OCI-LY1 (cell line): ENCODE results near the gene SH3RF3.

Experiments used
- H2AFZ ChIP-seq: fragments of 200-600 bp; sonication (generic), shearing (Covaris generic); 2 replicates; pipeline ENCODE4 v1.6.0; 2014; ENCODE audit warnings: antibody characterized with exemption, mild to moderate bottlenecking, low read length
- H3F3A ChIP-seq: fragments of 200-600 bp; sonication (generic), shearing (Covaris generic); 2 replicates; pipeline ENCODE4 v1.6.0; 2014; ENCODE audit warnings: mild to moderate bottlenecking, antibody characterized with exemption, low read length, moderate library complexity; ENCODE audit not compliant: insufficient read depth
- H3K27ac ChIP-seq: fragments of 200-600 bp; sonication (generic); 2 replicates; pipeline ENCODE4 v1.5.1; 2014; ENCODE audit warnings: low read length, mixed run types, mild to moderate bottlenecking, low read depth; ENCODE audit not compliant: poor library complexity, severe bottlenecking
- H3K27me3 ChIP-seq: fragments of 200-600 bp; sonication (generic); 2 replicates; pipeline ENCODE4 v1.6.0; 2014; ENCODE audit warnings: antibody characterized with exemption, mild to moderate bottlenecking, low read length, moderate library complexity; ENCODE audit not compliant: insufficient read depth
- H3K36me3 ChIP-seq: fragments of 200-600 bp; sonication (generic); 2 replicates; pipeline ENCODE4 v1.6.1; 2014; ENCODE audit warnings: mild to moderate bottlenecking, antibody characterized with exemption, low read length, moderate library complexity, mixed read lengths; ENCODE audit not compliant: insufficient read depth
- H3K4me1 ChIP-seq: fragments of 200-600 bp; sonication (generic); 2 replicates; pipeline ENCODE4 v1.5.1; 2014; ENCODE audit warnings: mild to moderate bottlenecking, low read length, moderate library complexity; ENCODE audit not compliant: insufficient read depth, severe bottlenecking
- H3K4me2 ChIP-seq: fragments of 200-600 bp; sonication (generic), shearing (Covaris generic); 2 replicates; pipeline ENCODE4 v1.6.1; 2014; ENCODE audit warnings: low read length
- H3K4me3 ChIP-seq: fragments of 200-600 bp; sonication (generic); 2 replicates; pipeline ENCODE4 v1.5.1; 2014; ENCODE audit warnings: low read length, low read depth, mild to moderate bottlenecking, mixed read lengths; ENCODE audit not compliant: poor library complexity, severe bottlenecking
- H3K79me2 ChIP-seq: fragments of 200-600 bp; shearing (Covaris generic); 2 replicates; pipeline ENCODE4 v1.6.1; 2016; ENCODE audit warnings: mixed run types, low read length, mixed read lengths; ENCODE audit not compliant: insufficient read depth
- H3K9ac ChIP-seq: fragments of 200-600 bp; sonication (generic), shearing (Covaris generic); 2 replicates; pipeline ENCODE4 v1.6.1; 2014; ENCODE audit warnings: mild to moderate bottlenecking, low read length, mixed read lengths
- H3K9me2 ChIP-seq: fragments of 200-600 bp; sonication (generic), shearing (Covaris generic); 2 replicates; pipeline ENCODE4 v1.6.1; 2014; ENCODE audit warnings: low read depth, mild to moderate bottlenecking, low read length, mixed read lengths
- H3K9me3 ChIP-seq: fragments of 200-600 bp; shearing (Covaris generic); 2 replicates; pipeline ENCODE4 v1.6.1; 2014; ENCODE audit warnings: low read length, mixed read lengths
- H4K20me1 ChIP-seq: fragments of 200-600 bp; sonication (generic), shearing (Covaris generic); 2 replicates; pipeline ENCODE4 v1.6.0; 2016; ENCODE audit warnings: mild to moderate bottlenecking, low read length; ENCODE audit not compliant: insufficient read depth
- CTCF ChIP-seq: fragments of 200-600 bp; sonication (generic), shearing (Covaris generic); IDR thresholded peaks from 2 replicates; pipeline ENCODE4 v1.5.1; 2017; ENCODE audit warnings: mild to moderate bottlenecking, antibody characterized with exemption, low read length, moderate library complexity, mixed read lengths
- EZH2 ChIP-seq: fragments of 200-600 bp; sonication (generic), shearing (Covaris generic); IDR thresholded peaks from 2 replicates; pipeline ENCODE4 v1.8.0; 2017; ENCODE audit warnings: borderline replicate concordance, mixed run types, mild to moderate bottlenecking, antibody characterized with exemption, low read length, moderate library complexity, mixed read lengths

SH3RF3 gene

DNA sequence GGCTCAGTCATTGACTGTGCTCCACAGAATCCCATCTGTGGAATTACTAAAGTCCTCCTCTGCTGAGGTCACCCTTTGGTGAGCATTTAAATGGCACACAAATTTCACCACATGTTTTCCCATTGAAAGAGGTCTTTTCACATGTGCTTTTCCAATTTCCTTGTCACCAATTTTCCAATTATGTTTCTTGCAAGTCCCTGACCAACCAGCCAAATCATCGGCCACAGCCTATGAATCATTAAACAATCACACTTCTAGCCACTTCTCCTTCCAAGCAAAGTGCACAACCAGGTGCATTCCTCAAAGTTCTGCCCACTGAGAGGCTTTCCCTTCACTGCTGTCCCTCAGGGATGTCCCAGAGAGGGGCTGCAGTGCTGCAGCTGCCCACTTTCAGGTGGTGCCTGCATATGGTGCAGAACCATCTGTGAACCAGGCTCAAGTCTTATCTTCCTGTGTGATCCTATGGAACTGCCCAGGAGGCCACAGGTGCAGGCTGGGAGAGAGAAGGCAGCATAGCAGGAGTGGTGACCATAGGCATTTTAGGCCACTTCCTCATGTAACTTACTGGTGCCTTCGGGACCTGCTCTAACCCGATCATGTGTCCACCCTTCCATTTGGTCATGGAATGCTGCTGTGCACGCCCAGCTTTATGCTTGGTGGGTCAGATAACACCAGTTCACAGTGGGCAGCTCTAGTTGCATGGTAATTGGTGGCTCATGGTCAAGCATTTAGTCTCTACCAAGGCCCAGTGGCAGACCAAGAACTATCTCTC, 331.7 kb downstream of the SH3RF3 start:
- Histone ChIP-seq H3K4me1 (no peaks in the 10 kb centered on the region), H3K4me3 (no peak overlapping the region), H3K27me3 (0 out of 2 replicates have a peak, but pooled peaks cover 5% of the 10 kb centered on the region), H3F3A (no peaks in the 10 kb centered on the region), H4K20me1 (no peaks in the 10 kb centered on the region), H3K27ac (no peak overlapping the region), H3K36me3 (no peaks in the 10 kb centered on the region), H3K9me3 (no peaks in the 10 kb centered on the region), H3K9me2 (no peaks in the 10 kb centered on the region), H3K4me2 (no peak overlapping the region), H3K79me2 (no peaks in the 10 kb centered on the region), H2AFZ (no peak overlapping the region), H3K9ac (no peak overlapping the region)
- TF ChIP-seq EZH2 = no peak
- TF ChIP-seq CTCF = no peak

- Histone ChIP-seq H3K27ac (no peak overlapping the region), H3K79me2 (no peaks in the 10 kb centered on the region)
- no peak for TF ChIP-seq EZH2
- no peak for TF ChIP-seq CTCF
Measured at GRCh38 chr2:109463236-109463635, 334.2 kb downstream of the SH3RF3 start.

DNA sequence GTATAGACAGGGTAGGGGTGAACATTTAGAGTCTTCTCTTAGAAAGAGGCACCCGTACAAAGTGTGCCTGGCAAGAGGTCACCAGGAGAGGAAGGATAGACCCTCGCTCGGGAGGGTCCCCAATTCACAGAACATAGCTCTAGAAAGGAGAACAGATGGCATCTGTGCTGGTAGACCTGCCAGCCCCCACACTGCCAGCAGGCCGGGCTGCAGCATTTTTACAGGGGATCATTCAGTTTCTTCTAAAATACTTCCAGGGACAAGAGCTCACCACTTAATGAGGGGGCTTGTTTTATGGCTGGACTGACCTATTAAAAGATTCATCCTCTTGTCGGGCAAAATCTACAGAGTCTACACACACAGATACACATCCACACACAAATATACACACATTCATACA, 334.9 kb downstream of the SH3RF3 start:
- H3K4me2 ChIP-seq = no peak overlapping the region
- no peaks in the 10 kb centered on the region for H3K9me2 ChIP-seq
- no peak overlapping the region for H3K4me3 ChIP-seq

More at GRCh38 chr2:109463236-109463635, 334.2 kb downstream of the SH3RF3 start:
- Histone ChIP-seq H3K4me3 (no peak overlapping the region), H3K9ac (no peak overlapping the region), H3K9me3 (no peaks in the 10 kb centered on the region), H3F3A (no peaks in the 10 kb centered on the region), H3K4me1 (no peaks in the 10 kb centered on the region), H3K27me3 (0 out of 2 replicates have a peak, but pooled peaks cover 5% of the 10 kb centered on the region), H3K9me2 (no peaks in the 10 kb centered on the region), H3K4me2 (no peak overlapping the region), H3K36me3 (no peaks in the 10 kb centered on the region), H2AFZ (no peak overlapping the region), H4K20me1 (no peaks in the 10 kb centered on the region)

More for the DNA sequence above, 334.9 kb downstream of the SH3RF3 start:
- Histone ChIP-seq H3K9me3 (no peaks in the 10 kb centered on the region), H3K4me1 (no peaks in the 10 kb centered on the region), H3K27ac (no peak overlapping the region), H3K36me3 (no peaks in the 10 kb centered on the region), H3K27me3 (0 out of 2 replicates have a peak, but pooled peaks cover 5% of the 10 kb centered on the region), H3K79me2 (no peaks in the 10 kb centered on the region), H4K20me1 (no peaks in the 10 kb centered on the region), H3F3A (no peaks in the 10 kb centered on the region), H2AFZ (no peak overlapping the region), H3K9ac (no peak overlapping the region)
- TF ChIP-seq CTCF = no peak
- no peak for TF ChIP-seq EZH2
